H9 (cell line): Measurements from ENCODE around the gene ARMC2. TPM values are rescaled to one million over a fixed set of nuclear protein-coding genes. Genes with fewer than 3 reads are reported as not detected.

Experiments used
- DNase-seq: peaks from one replicate; pipeline ENCODE4 v3.0.0-alpha.2; 2017
- H2AFZ ChIP-seq: one replicate; pipeline ENCODE4 v1.6.1; 2013; ENCODE audit warnings: mild to moderate bottlenecking, low read length, control low read depth, moderate library complexity
- H2AK5ac ChIP-seq: 2 replicates; pipeline ENCODE4 v1.6.1; 2013; ENCODE audit warnings: low read length, control low read depth, mixed read lengths; ENCODE audit not compliant: insufficient read length
- H2BK120ac ChIP-seq: one replicate; pipeline ENCODE4 v1.6.1; 2013; ENCODE audit warnings: low read depth, mild to moderate bottlenecking, low read length, control low read depth, inconsistent platforms; ENCODE audit not compliant: poor library complexity, severe bottlenecking
- H2BK12ac ChIP-seq: 2 replicates; pipeline ENCODE4 v1.6.1; 2013; ENCODE audit warnings: low read length, control low read depth, mixed read lengths, low read depth; ENCODE audit not compliant: insufficient read length
- H2BK15ac ChIP-seq: 2 replicates; pipeline ENCODE4 v1.6.1; 2013; ENCODE audit warnings: low read depth, low read length, control low read depth
- H2BK20ac ChIP-seq: one replicate; pipeline ENCODE4 v1.6.1; 2013; ENCODE audit warnings: low read depth, mild to moderate bottlenecking, low read length, control low read depth, inconsistent platforms; ENCODE audit not compliant: poor library complexity, severe bottlenecking
- H2BK5ac ChIP-seq: 2 replicates; pipeline ENCODE4 v1.6.1; 2013; ENCODE audit warnings: low read length, control low read depth, mixed read lengths; ENCODE audit not compliant: insufficient read length
- H3K14ac ChIP-seq: 2 replicates; pipeline ENCODE4 v1.6.1; 2013; ENCODE audit warnings: low read length, control low read depth; ENCODE audit not compliant: insufficient read depth
- H3K18ac ChIP-seq: 2 replicates; pipeline ENCODE4 v1.6.1; 2013; ENCODE audit warnings: low read depth, mild to moderate bottlenecking, mixed read lengths, low read length, control low read depth; ENCODE audit not compliant: insufficient read length
- H3K23ac ChIP-seq: 2 replicates; pipeline ENCODE4 v1.6.1; 2013; ENCODE audit warnings: low read length, control low read depth, mixed read lengths, low read depth; ENCODE audit not compliant: insufficient read length
- H3K23me2 ChIP-seq: 2 replicates; pipeline ENCODE4 v1.6.1; 2013; ENCODE audit warnings: low read depth, mild to moderate bottlenecking, mixed read lengths, low read length, control low read depth; ENCODE audit not compliant: insufficient read length, poor library complexity, severe bottlenecking
- H3K27ac ChIP-seq: 2 replicates; pipeline ENCODE4 v1.5.1; 2013; ENCODE audit warnings: low read length, control low read depth, mixed read lengths, low read depth; ENCODE audit not compliant: insufficient read length
- H3K27me3 ChIP-seq: 2 replicates; pipeline ENCODE4 v1.6.1; 2013; ENCODE audit warnings: low read length, control low read depth, inconsistent platforms; ENCODE audit not compliant: insufficient read depth
- H3K4ac ChIP-seq: 2 replicates; pipeline ENCODE4 v1.6.1; 2013; ENCODE audit warnings: low read depth, mild to moderate bottlenecking, control low read depth, inconsistent platforms, low read length, moderate library complexity
- H3K4me1 ChIP-seq: 2 replicates; pipeline ENCODE4 v1.6.1; 2013; ENCODE audit warnings: low read length, control low read depth, inconsistent platforms; ENCODE audit not compliant: insufficient read depth
- H3K4me2 ChIP-seq: 2 replicates; pipeline ENCODE4 v1.6.1; 2013; ENCODE audit warnings: low read length, control low read depth, mixed read lengths; ENCODE audit not compliant: insufficient read length, insufficient read depth
- H3K56ac ChIP-seq: 2 replicates; pipeline ENCODE4 v1.6.1; 2013; ENCODE audit warnings: low read depth, mild to moderate bottlenecking, mixed read lengths, low read length, control low read depth; ENCODE audit not compliant: insufficient read length
- H3K79me1 ChIP-seq: 2 replicates; pipeline ENCODE4 v1.6.1; 2013; ENCODE audit warnings: low read depth, mild to moderate bottlenecking, moderate library complexity, low read length, control low read depth, inconsistent platforms; ENCODE audit not compliant: insufficient read depth, poor library complexity, severe bottlenecking
- H3K79me2 ChIP-seq: 2 replicates; pipeline ENCODE4 v1.6.1; 2013; ENCODE audit warnings: low read length, control low read depth, inconsistent platforms; ENCODE audit not compliant: insufficient read depth
- H3K9ac ChIP-seq: 2 replicates; pipeline ENCODE4 v1.6.1; 2013; ENCODE audit warnings: low read length, control low read depth, mixed read lengths; ENCODE audit not compliant: insufficient read length; ENCODE audit errors: extremely low read depth
- H3K9me3 ChIP-seq: one replicate; pipeline ENCODE4 v1.6.1; 2013; ENCODE audit warnings: low read depth, low read length, inconsistent platforms; ENCODE audit not compliant: control insufficient read depth
- H3T11ph ChIP-seq: one replicate; pipeline ENCODE4 v1.6.1; 2013; ENCODE audit warnings: mild to moderate bottlenecking, low read length, control low read depth, inconsistent platforms
- H4K20me1 ChIP-seq: one replicate; pipeline ENCODE4 v1.6.1; 2013; ENCODE audit not compliant: control insufficient read depth, insufficient read length, insufficient read depth
- H4K5ac ChIP-seq: 2 replicates; pipeline ENCODE4 v1.6.1; 2013; ENCODE audit warnings: low read depth, mild to moderate bottlenecking, mixed read lengths, low read length, control low read depth; ENCODE audit not compliant: insufficient read length
- H4K8ac ChIP-seq: replicated peaks from 2 replicates; pipeline ENCODE4 v1.6.1; 2013; ENCODE audit warnings: low read length, control low read depth, mixed read lengths, low read depth; ENCODE audit not compliant: insufficient read length
- H4K91ac ChIP-seq: 2 replicates; pipeline ENCODE4 v1.6.1; 2013; ENCODE audit warnings: low read depth, mild to moderate bottlenecking, moderate library complexity, mixed read lengths, low read length, control low read depth; ENCODE audit not compliant: insufficient read length
- H3K27ac Mint-ChIP-seq, 3 experiments: 2 replicates in 2 of 3; 3 replicates in 1 of 3; pipeline ENCODE4 v1.8.0; 2020 to 2021; ENCODE audit warnings: mixed read lengths in 3 of 3, mild to moderate bottlenecking in 1 of 3, moderate library complexity in 1 of 3
- H3K27me3 Mint-ChIP-seq: 2 replicates; pipeline ENCODE4 v1.8.0; 2021; ENCODE audit warnings: low read depth, mild to moderate bottlenecking, moderate library complexity, mixed read lengths
- H3K36me3 Mint-ChIP-seq, 3 experiments: 2 replicates in 2 of 3; 3 replicates in 1 of 3; pipeline ENCODE4 v1.8.0; 2020 to 2021; ENCODE audit warnings: low read depth in 3 of 3, mixed read lengths in 3 of 3; ENCODE audit not compliant: insufficient read depth in 1 of 3
- H3K4me1 Mint-ChIP-seq, 2 experiments: 2 replicates each; pipeline ENCODE4 v1.8.0; 2020; ENCODE audit warnings: mixed read lengths in 2 of 2
- H3K4me3 Mint-ChIP-seq, 2 experiments: 2 replicates in 1 of 2; 3 replicates in 1 of 2; pipeline ENCODE4 v1.8.0; 2020 to 2021; ENCODE audit warnings: mild to moderate bottlenecking in 2 of 2, mixed read lengths in 2 of 2, moderate library complexity in 1 of 2
- H3K9me3 Mint-ChIP-seq, 2 experiments: 2 replicates in 1 of 2; 3 replicates in 1 of 2; pipeline ENCODE4 v1.8.0; 2020; ENCODE audit warnings: mild to moderate bottlenecking in 2 of 2, mixed read lengths in 2 of 2, moderate library complexity in 1 of 2
- WGBS: extraction: QIAGEN DNeasy Blood & Tissue Kit; methylation state at CpG from one replicate; pipeline ENCODE4 v1.1.7; 2013; ENCODE audit warnings: missing lambda C conversion rate, low lambda C conversion rate, mixed read lengths; ENCODE audit not compliant: insufficient read length; ENCODE audit errors: extremely low coverage; 5-methylcytosine and 5-hydroxymethylcytosine counted together
- total RNA-seq: library from RNA; stranded (reverse); gene quantifications from 2 replicates; pipeline ENCODE4 v1.2.1, GENCODE V29; 2021
- TF ChIP-seq, protein P1 (sequence below): fragments of 200-600 bp; sonication (generic); conservative IDR thresholded peaks from 3 replicates; pipeline ENCODE4 v1.8.0; 2021; ENCODE audit warnings: antibody characterized with exemption, mild to moderate bottlenecking

Gene ARMC2
- total RNA-seq, 1 experiment from 2014 or later = 2.8 TPM

GRCh38 chr6:108966251-108966650 is 118.0 kb downstream of the ARMC2 start:
- no peaks in the 10 kb centered on the region for H3K27me3 Mint-ChIP-seq
- Histone ChIP-seq H3K79me2 (no peaks in the 10 kb centered on the region), H3K56ac (no peak overlapping the region), H3K23ac (no peak overlapping the region), H3K14ac (no peak overlapping the region), H2BK120ac (no peak overlapping the region), H4K8ac (no peak overlapping the region), H4K20me1 (no peaks in the 10 kb centered on the region), H2AFZ (no peak overlapping the region), H3K4me1 (no peaks in the 10 kb centered on the region; the same call in 1 of the 2 replicates), H2BK5ac (no peak overlapping the region), H2BK20ac (no peak overlapping the region), H4K91ac (no peak overlapping the region), H3K9me3 (no peaks in the 10 kb centered on the region), H3K9ac (no peak overlapping the region), H3K79me1 (no peaks in the 10 kb centered on the region), H3T11ph (no peak overlapping the region), H2BK12ac (no peak overlapping the region), H3K27ac (no peak overlapping the region), H3K23me2 (no peaks in the 10 kb centered on the region), H2AK5ac (no peak overlapping the region), H3K4me2 (no peak overlapping the region), H3K27me3 (no peaks in the 10 kb centered on the region), H4K5ac (no peak overlapping the region), H3K18ac (no peak overlapping the region), H3K4ac (no peak overlapping the region), H2BK15ac (no peak overlapping the region)
- TF ChIP-seq, protein P1, sequence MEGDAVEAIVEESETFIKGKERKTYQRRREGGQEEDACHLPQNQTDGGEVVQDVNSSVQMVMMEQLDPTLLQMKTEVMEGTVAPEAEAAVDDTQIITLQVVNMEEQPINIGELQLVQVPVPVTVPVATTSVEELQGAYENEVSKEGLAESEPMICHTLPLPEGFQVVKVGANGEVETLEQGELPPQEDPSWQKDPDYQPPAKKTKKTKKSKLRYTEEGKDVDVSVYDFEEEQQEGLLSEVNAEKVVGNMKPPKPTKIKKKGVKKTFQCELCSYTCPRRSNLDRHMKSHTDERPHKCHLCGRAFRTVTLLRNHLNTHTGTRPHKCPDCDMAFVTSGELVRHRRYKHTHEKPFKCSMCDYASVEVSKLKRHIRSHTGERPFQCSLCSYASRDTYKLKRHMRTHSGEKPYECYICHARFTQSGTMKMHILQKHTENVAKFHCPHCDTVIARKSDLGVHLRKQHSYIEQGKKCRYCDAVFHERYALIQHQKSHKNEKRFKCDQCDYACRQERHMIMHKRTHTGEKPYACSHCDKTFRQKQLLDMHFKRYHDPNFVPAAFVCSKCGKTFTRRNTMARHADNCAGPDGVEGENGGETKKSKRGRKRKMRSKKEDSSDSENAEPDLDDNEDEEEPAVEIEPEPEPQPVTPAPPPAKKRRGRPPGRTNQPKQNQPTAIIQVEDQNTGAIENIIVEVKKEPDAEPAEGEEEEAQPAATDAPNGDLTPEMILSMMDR = no peak
- no CpG with 5 or more reads among the region's 5 CpGs for WGBS
- 0 out of 7 replicates have a peak overlapping the region, but pooled peaks of 1 of the 3 experiments have one; percentile 61 for H3K27ac Mint-ChIP-seq
- H3K36me3 Mint-ChIP-seq = no peaks in the 10 kb centered on the region
- peaks cover 30 to 32% of the 10 kb centered on the region in 2 experiments for H3K4me1 Mint-ChIP-seq
- DNase-seq = no peak
- H3K4me3 Mint-ChIP-seq = no peak overlapping the region
- H3K9me3 Mint-ChIP-seq = no peaks in the 10 kb centered on the region
